ENCODE measurements around the gene NKAIN4. TPM values are rescaled to one million over a fixed set of nuclear protein-coding genes. Genes with fewer than 3 reads are reported as not detected.
A peak's percentile ranks its signal among the peaks of the same experiment; 100 is the strongest.

The NKAIN4 gene
- total RNA-seq, 1 donor from 2014 or later, result not detected

GRCh38 chr20:63246490-63247288 lies 7.6 kb downstream of the NKAIN4 start:
- intact Hi-C loops (cut with DNase I), result no loop called here
- DNase-seq (peak; percentile 50), ATAC-seq (ENCODE audit: poor library complexity) (peak; percentile 45)

- DNase-seq (no peak), ATAC-seq (ENCODE audit: poor library complexity) (no peak)
- intact Hi-C loops (cut with DNase I), result no loop called here
Observed at GRCh38 chr20:63244468-63244867, 9.8 kb downstream of the NKAIN4 start.

GRCh38 chr20:63243604-63244247 lies 10.5 kb downstream of the NKAIN4 start:
- intact Hi-C loops (cut with DNase I), result no loop called here
- DNase-seq (no peak), ATAC-seq (ENCODE audit: poor library complexity) (no peak)

GRCh38 chr20:63242736-63243135 lies 11.5 kb downstream of the NKAIN4 start:
- intact Hi-C loops (cut with DNase I), result no loop called here
- ATAC-seq (ENCODE audit: poor library complexity) (no peak), DNase-seq (no peak)

GRCh38 chr20:63241272-63241671 lies 13.0 kb downstream of the NKAIN4 start:
- DNase-seq, result no peak
- intact Hi-C loops (cut with DNase I), result no loop called here

GRCh38 chr20:63240004-63240403 lies 14.3 kb downstream of the NKAIN4 start:
- DNase-seq, result no peak
- intact Hi-C loops (cut with DNase I), result no loop called here
- no peak for ATAC-seq (ENCODE audit: poor library complexity)

More at GRCh38 chr20:63241272-63241671, 13.0 kb downstream of the NKAIN4 start:
- no peak for ATAC-seq (ENCODE audit: poor library complexity)

GRCh38 chr20:63239431-63239830 lies 14.8 kb downstream of the NKAIN4 start:
- DNase-seq (no peak), ATAC-seq (ENCODE audit: poor library complexity) (no peak)
- intact Hi-C loops (cut with DNase I), result no loop called here

- intact Hi-C loops (cut with DNase I), result no loop called here
- ATAC-seq (ENCODE audit: poor library complexity), result no peak
- DNase-seq, result no peak
Observed at GRCh38 chr20:63238514-63239125, 15.6 kb downstream of the NKAIN4 start.

GRCh38 chr20:63238031-63238430 lies 16.2 kb downstream of the NKAIN4 start:
- intact Hi-C loops (cut with DNase I), result no loop called here
- DNase-seq, result no peak
- ATAC-seq (ENCODE audit: poor library complexity), result no peak

GRCh38 chr20:63236116-63236837 lies 18.0 kb downstream of the NKAIN4 start:
- intact Hi-C loops (cut with DNase I), result no loop called here
- no peak for ATAC-seq (ENCODE audit: poor library complexity)
- no peak for DNase-seq

- no peak for ATAC-seq (ENCODE audit: poor library complexity)
- intact Hi-C loops (cut with DNase I), result no loop called here
- no peak for DNase-seq
Observed at GRCh38 chr20:63235399-63235983, 18.8 kb downstream of the NKAIN4 start, which contains the start of gene BIRC7. BIRC7 (plus strand) TSS chr20:63235905; CDS start chr20:63236097, 192 bp downstream.

- DNase-seq, result no peak
- ATAC-seq (ENCODE audit: poor library complexity), result no peak
- intact Hi-C loops (cut with DNase I), result no loop called here
Observed at GRCh38 chr20:63234693-63235398, 19.4 kb downstream of the NKAIN4 start.

- intact Hi-C loops (cut with DNase I), result no loop called here
- ATAC-seq (ENCODE audit: poor library complexity), result no peak
- DNase-seq, result no peak
Observed at GRCh38 chr20:63233924-63234323, 20.3 kb downstream of the NKAIN4 start.

- intact Hi-C loops (cut with DNase I), result no loop called here
- DNase-seq (no peak), ATAC-seq (ENCODE audit: poor library complexity) (no peak)
Observed at GRCh38 chr20:63233061-63233344, 21.3 kb downstream of the NKAIN4 start.

- intact Hi-C loops (cut with DNase I), result no loop called here
- no peak for ATAC-seq (ENCODE audit: poor library complexity)
- no peak for DNase-seq
Observed at GRCh38 chr20:63232235-63233060, 21.8 kb downstream of the NKAIN4 start.

GRCh38 chr20:63230800-63231268 lies 23.4 kb downstream of the NKAIN4 start:
- ATAC-seq (ENCODE audit: poor library complexity), result peak; percentile 91
- DNase-seq, result peak; percentile 77
- intact Hi-C loops (cut with DNase I), result no loop called here

GRCh38 chr20:63228806-63229205 lies 25.5 kb downstream of the NKAIN4 start:
- ATAC-seq (ENCODE audit: poor library complexity), result no peak
- intact Hi-C loops (cut with DNase I), result no loop called here
- no peak for DNase-seq

All from Right ventricle myocardium superior (tissue), 1 donor.